GM12878 (cell line): ENCODE measurements around the gene RGS14. TPM values are rescaled to one million over a fixed set of nuclear protein-coding genes. Genes with fewer than 3 reads are reported as not detected.

ENCODE experiments used
- ATF2 ChIP-seq: IDR thresholded peaks from 2 replicates; pipeline ENCODE4 v1.6.1; 2012; ENCODE audit warnings: low read length, inconsistent platforms
- ATF7 ChIP-seq: fragments of 450-650 bp; IDR thresholded peaks from 2 replicates; pipeline ENCODE4 v1.6.1; 2016; ENCODE audit warnings: low read depth, mild to moderate bottlenecking
- BHLHE40 ChIP-seq, 2 experiments: fragments of 450-650 bp in 1 of 2; IDR thresholded peaks; 2 replicates each; pipeline ENCODE4 v1.6.1; 2011 to 2017; ENCODE audit warnings: low read depth in 2 of 2, borderline replicate concordance in 1 of 2, improper control_type of control experiment in 1 of 2, low read length in 1 of 2, mild to moderate bottlenecking in 1 of 2
- CBX3 ChIP-seq: fragments of 200-600 bp; sonication (generic); IDR thresholded peaks from 2 replicates; pipeline ENCODE4 v1.6.1; 2016; ENCODE audit warnings: low read depth, borderline replicate concordance
- CUX1 ChIP-seq: IDR thresholded peaks from 2 replicates; pipeline ENCODE4 v1.6.1; 2012; ENCODE audit warnings: improper control_type of control experiment, low read depth, low read length; ENCODE audit not compliant: insufficient replicate concordance
- ETV6 ChIP-seq, 2 experiments: fragments of 450-650 bp in 1 of 2; IDR thresholded peaks in 1 of 2; conservative IDR thresholded peaks in 1 of 2; 2 replicates each; pipeline ENCODE4 v1.6.1; 2014; ENCODE audit warnings: antibody characterized with exemption in 1 of 2, borderline replicate concordance in 1 of 2, low read depth in 1 of 2, mild to moderate bottlenecking in 1 of 2, moderate library complexity in 1 of 2
- EZH2 ChIP-seq: IDR thresholded peaks from 2 replicates; pipeline ENCODE4 v1.6.1; 2012; ENCODE audit warnings: low read depth, mild to moderate bottlenecking, control low read depth, inconsistent platforms, low read length, borderline replicate concordance; ENCODE audit not compliant: control insufficient read depth
- JUND ChIP-seq: IDR thresholded peaks from 2 replicates; pipeline ENCODE4 v1.6.1; 2012; ENCODE audit warnings: low read depth, mild to moderate bottlenecking, low read length, improper control_type of control experiment, moderate library complexity
- KLF5 ChIP-seq: fragments of 450-650 bp; IDR thresholded peaks from 2 replicates; pipeline ENCODE4 v1.6.1; 2014; ENCODE audit warnings: mild to moderate bottlenecking; ENCODE audit not compliant: partially characterized antibody
- LARP7 ChIP-seq: fragments of 450-650 bp; IDR thresholded peaks from 2 replicates; pipeline ENCODE4 v1.6.1; 2017; ENCODE audit warnings: mild to moderate bottlenecking
- NR2C1 ChIP-seq: fragments of 450-650 bp; IDR thresholded peaks from 2 replicates; pipeline ENCODE4 v1.6.1; 2017; ENCODE audit warnings: antibody characterized with exemption, mild to moderate bottlenecking, moderate library complexity
- POLR2A ChIP-seq: IDR thresholded peaks from 2 replicates; pipeline ENCODE4 v1.6.1; 2011; ENCODE audit warnings: low read depth, mild to moderate bottlenecking, low read length
- RB1 ChIP-seq: fragments of 450-650 bp; formaldehyde crosslinking; IDR thresholded peaks from 2 replicates; pipeline ENCODE4 v1.6.1; 2017; ENCODE audit warnings: mild to moderate bottlenecking, borderline replicate concordance
- SUPT20H ChIP-seq: IDR thresholded peaks from 2 replicates; pipeline ENCODE4 v1.6.1; 2011; ENCODE audit warnings: low read depth, mild to moderate bottlenecking, low read length, moderate library complexity, borderline replicate concordance; ENCODE audit not compliant: control insufficient read depth
- ZNF274 ChIP-seq: IDR thresholded peaks from one replicate; pipeline ENCODE4 v1.8.0; 2011; ENCODE audit not compliant: insufficient read length, insufficient read depth
- ZSCAN29 ChIP-seq: fragments of 450-650 bp; IDR thresholded peaks from 2 replicates; pipeline ENCODE4 v1.6.1; 2017; ENCODE audit warnings: mild to moderate bottlenecking, moderate library complexity
- polyA plus RNA-seq, 11 experiments: library from polyadenylated mRNA; depleted of rRNA in 4 of 11; unstranded in 6 of 11; stranded (reverse) in 5 of 11; fragments of >200 nt; fragmentation: Nextera tagmentation in 4 of 11; fragmentation: Illumina TruSeq in 1 of 11; extraction: Ambion mirVana in 4 of 11; extraction: Trizol in 1 of 11; gene quantifications; 1 replicate in 1 of 11; 2 replicates in 10 of 11; pipeline versions ENCODE4 v1.2.1 to v1.2.3, GENCODE V29; 2011 to 2016; ENCODE audit warnings: inconsistent platforms in 2 of 11, missing spikeins in 2 of 11, low read depth in 1 of 11
- total RNA-seq, 4 experiments: library from RNA; depleted of rRNA in 3 of 4; stranded (reverse); fragments of >200 nt in 3 of 4; fragmentation: Illumina TruSeq in 1 of 4; extraction: Trizol in 1 of 4; gene quantifications; 2 replicates each; pipeline versions ENCODE4 v1.2.1 to v1.2.3, GENCODE V29; 2013 to 2021
- TF ChIP-seq, protein P1 (sequence below): IDR thresholded peaks from 2 replicates; pipeline ENCODE4 v1.6.1; 2011; ENCODE audit warnings: borderline replicate concordance, low read depth, mild to moderate bottlenecking, moderate library complexity, low read length; ENCODE audit not compliant: insufficient read depth, poor library complexity, severe bottlenecking
- TF ChIP-seq, protein P2 (sequence below): fragments of 450-650 bp; IDR thresholded peaks from 2 replicates; pipeline ENCODE4 v1.6.1; 2018; ENCODE audit warnings: borderline replicate concordance, mild to moderate bottlenecking; ENCODE audit not compliant: partially characterized antibody

The RGS14 gene
- total and polyA plus RNA-seq, 10 of the 15 experiments (the other 5 are each of a cell fraction or from before 2014, with no cell fraction given): 0.19 to 88.7 (median 54.8) TPM

GRCh38 chr5:177364159-177364962 is 6.6 kb downstream of the RGS14 start (continued):
- TF ChIP-seq BHLHE40 (IDR thresholded peaks at IDR 0.05; ENCODE audit: borderline replicate concordance in 1 of 2, low read depth in 2 of 2, low read length in 1 of 2) (0 out of 4 replicates have a peak, but pooled peaks of 1 of the 2 experiments have one; percentile 19), RB1 (no peak), ETV6 (conservative IDR thresholded peaks at IDR 0.05 in 1 of 2, IDR thresholded peaks at IDR 0.05 in 1 of 2; ENCODE audit: borderline replicate concordance in 1 of 2, low read depth in 1 of 2) (peak in 1 of 2 experiments; percentile 83; a peak in 1 of 4 replicates), KLF5 (no peak), SUPT20H (no peak), JUND (peak; percentile 84), CBX3 (no peak), LARP7 (0 out of 2 replicates have a peak, but pooled peaks have one; percentile 6), ZNF274 (no peak), ATF2 (no peak), ATF7 (0 out of 2 replicates have a peak, but pooled peaks have one; percentile 28), ZSCAN29 (no peak), EZH2 (no peak), POLR2A (no peak), NR2C1 (no peak), CUX1 (no peak)
- TF ChIP-seq, protein P1, sequence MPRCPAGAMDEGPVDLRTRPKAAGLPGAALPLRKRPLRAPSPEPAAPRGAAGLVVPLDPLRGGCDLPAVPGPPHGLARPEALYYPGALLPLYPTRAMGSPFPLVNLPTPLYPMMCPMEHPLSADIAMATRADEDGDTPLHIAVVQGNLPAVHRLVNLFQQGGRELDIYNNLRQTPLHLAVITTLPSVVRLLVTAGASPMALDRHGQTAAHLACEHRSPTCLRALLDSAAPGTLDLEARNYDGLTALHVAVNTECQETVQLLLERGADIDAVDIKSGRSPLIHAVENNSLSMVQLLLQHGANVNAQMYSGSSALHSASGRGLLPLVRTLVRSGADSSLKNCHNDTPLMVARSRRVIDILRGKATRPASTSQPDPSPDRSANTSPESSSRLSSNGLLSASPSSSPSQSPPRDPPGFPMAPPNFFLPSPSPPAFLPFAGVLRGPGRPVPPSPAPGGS: peak; percentile 89
- TF ChIP-seq, protein P2, sequence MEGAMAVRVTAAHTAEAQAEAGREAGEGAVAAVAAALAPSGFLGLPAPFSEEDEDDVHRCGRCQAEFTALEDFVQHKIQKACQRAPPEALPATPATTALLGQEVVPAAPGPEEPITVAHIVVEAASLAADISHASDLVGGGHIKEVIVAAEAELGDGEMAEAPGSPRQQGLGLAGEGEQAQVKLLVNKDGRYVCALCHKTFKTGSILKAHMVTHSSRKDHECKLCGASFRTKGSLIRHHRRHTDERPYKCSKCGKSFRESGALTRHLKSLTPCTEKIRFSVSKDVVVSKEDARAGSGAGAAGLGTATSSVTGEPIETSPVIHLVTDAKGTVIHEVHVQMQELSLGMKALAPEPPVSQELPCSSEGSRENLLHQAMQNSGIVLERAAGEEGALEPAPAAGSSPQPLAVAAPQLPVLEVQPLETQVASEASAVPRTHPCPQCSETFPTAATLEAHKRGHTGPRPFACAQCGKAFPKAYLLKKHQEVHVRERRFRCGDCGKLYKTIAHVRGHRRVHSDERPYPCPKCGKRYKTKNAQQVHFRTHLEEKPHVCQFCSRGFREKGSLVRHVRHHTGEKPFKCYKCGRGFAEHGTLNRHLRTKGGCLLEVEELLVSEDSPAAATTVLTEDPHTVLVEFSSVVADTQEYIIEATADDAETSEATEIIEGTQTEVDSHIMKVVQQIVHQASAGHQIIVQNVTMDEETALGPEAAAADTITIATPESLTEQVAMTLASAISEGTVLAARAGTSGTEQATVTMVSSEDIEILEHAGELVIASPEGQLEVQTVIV: no peak
